GM12878 (cell line): Measurements from ENCODE around the gene C1orf198. TPM values are rescaled to one million over a fixed set of nuclear protein-coding genes. Genes with fewer than 3 reads are reported as not detected.

Source experiments
- ATAC-seq: fragments of 200-7000 bp; cut with Tn5 transposase; 3 replicates; pipeline ENCODE4 v1.9.1; 2020; ENCODE audit warnings: mild to moderate bottlenecking, moderate library complexity
- BruUV-seq: library from RNA; stranded (reverse); fragments of 400-500 nt; replicated peaks from 2 replicates; lab custom pipeline; 2021; lab: Mats Ljungman, UMichigan
- CTCF ChIA-PET: fragments of 300-600 bp; sonication (Branson Sonifier 250); formaldehyde crosslinking; extraction: SDS; loops from one replicate; lab custom pipeline; 2021; ENCODE audit warnings: inconsistent platforms; lab: Yijun Ruan, JAX
- POLR2A ChIA-PET: fragments of 350-600 bp; formaldehyde crosslinking; extraction: SDS; loops from one replicate; lab custom pipeline; 2021; ENCODE audit warnings: inconsistent platforms; lab: Charles Lee
- RAD21 ChIA-PET: fragments of 300-600 bp; sonication (Branson Sonifier 250); formaldehyde crosslinking; loops from one replicate; lab custom pipeline; 2023; ENCODE audit warnings: antibody characterized with exemption; ENCODE audit not compliant: unreplicated experiment; lab: Charles Lee
- SMC1A ChIA-PET: fragments of 300-600 bp; sonication (Branson Sonifier 250); formaldehyde crosslinking; loops from one replicate; lab custom pipeline; 2023; ENCODE audit not compliant: unreplicated experiment, uncharacterized antibody; lab: Charles Lee
- DNase-seq: peaks from one replicate; pipeline ENCODE4 v3.0.0-alpha.2; 2011; ENCODE audit warnings: low read depth, low spot score
- FAIRE-seq: peaks from 3 replicates; lab custom pipeline; 2011; peaks lifted over from hg19 to GRCh38; lab: Jason Lieb, UNC
- H2AFZ ChIP-seq: 2 replicates; pipeline ENCODE4 v1.6.0; 2011; ENCODE audit warnings: low read depth, low read length, control low read depth; ENCODE audit not compliant: control insufficient read depth
- H3K27ac ChIP-seq: 2 replicates; pipeline ENCODE4 v1.5.1; 2011; ENCODE audit warnings: control low read depth; ENCODE audit not compliant: control insufficient read depth, insufficient read depth
- H3K27me3 ChIP-seq, 2 experiments: replicated peaks in 1 of 2; 2 replicates each; pipeline versions ENCODE4 v1.6.0 to v1.6.1; 2011; ENCODE audit warnings: low read length in 1 of 2; ENCODE audit not compliant: control insufficient read depth in 2 of 2, insufficient read depth in 2 of 2
- H3K36me3 ChIP-seq, 2 experiments: 2 replicates each; pipeline ENCODE4 v1.5.1; 2011; ENCODE audit warnings: low read length in 1 of 2; ENCODE audit not compliant: control insufficient read depth in 2 of 2, insufficient read depth in 2 of 2
- H3K4me1 ChIP-seq: 2 replicates; pipeline ENCODE4 v1.6.1; 2011; ENCODE audit warnings: mild to moderate bottlenecking, low read length, moderate library complexity, mixed read lengths; ENCODE audit not compliant: control insufficient read depth, insufficient read depth
- H3K4me2 ChIP-seq: 2 replicates; pipeline ENCODE4 v1.6.0; 2011; ENCODE audit warnings: control low read depth; ENCODE audit not compliant: control insufficient read depth, insufficient read depth
- H3K4me3 ChIP-seq: fragments of 200-600 bp; sonication (generic); 2 replicates; pipeline ENCODE4 v1.5.1; 2016
- H3K79me2 ChIP-seq: 2 replicates; pipeline ENCODE4 v1.6.0; 2011; ENCODE audit warnings: low read length; ENCODE audit not compliant: control insufficient read depth, insufficient read depth
- H3K9ac ChIP-seq: 2 replicates; pipeline ENCODE4 v1.8.0; 2011; ENCODE audit warnings: low read length, control low read depth, mixed read lengths; ENCODE audit not compliant: control insufficient read depth, insufficient read depth
- H3K9me3 ChIP-seq: replicated peaks from 3 replicates; pipeline ENCODE4 v1.5.1; 2011; ENCODE audit warnings: mild to moderate bottlenecking, low read length; ENCODE audit not compliant: control insufficient read depth, insufficient read depth
- H4K20me1 ChIP-seq: 2 replicates; pipeline ENCODE4 v1.6.0; 2011; ENCODE audit not compliant: control insufficient read depth, insufficient read depth
- ASH2L ChIP-seq: fragments of 300-600, 200-600 bp; sonication (generic); IDR thresholded peaks from 2 replicates; pipeline ENCODE4 v1.6.1; 2017; ENCODE audit warnings: low read depth, mild to moderate bottlenecking, borderline replicate concordance
- CEBPB ChIP-seq, 2 experiments: fragments of 150-350 bp in 1 of 2; IDR thresholded peaks; 2 replicates each; pipeline ENCODE4 v1.6.1; 2012 to 2014; ENCODE audit warnings: low read depth in 2 of 2, low read length in 2 of 2, borderline replicate concordance in 1 of 2, inconsistent platforms in 1 of 2
- ELK1 ChIP-seq: IDR thresholded peaks from 2 replicates; pipeline ENCODE4 v1.6.1; 2012; ENCODE audit warnings: low read depth, low read length, improper control_type of control experiment
- MLLT1 ChIP-seq: fragments of 450-650 bp; IDR thresholded peaks from 2 replicates; pipeline ENCODE4 v1.6.1; 2016; ENCODE audit warnings: mild to moderate bottlenecking
- NRF1 ChIP-seq: conservative IDR thresholded peaks from 2 replicates; pipeline ENCODE4 v1.6.1; 2011; ENCODE audit warnings: mild to moderate bottlenecking, low read depth, low read length, improper control_type of control experiment
- RB1 ChIP-seq: fragments of 450-650 bp; formaldehyde crosslinking; IDR thresholded peaks from 2 replicates; pipeline ENCODE4 v1.6.1; 2017; ENCODE audit warnings: mild to moderate bottlenecking, borderline replicate concordance
- TAF1 ChIP-seq: IDR thresholded peaks from 2 replicates; pipeline ENCODE4 v1.6.1; 2011; ENCODE audit warnings: mild to moderate bottlenecking, low read depth, low read length, borderline replicate concordance
- ZNF274 ChIP-seq: IDR thresholded peaks from one replicate; pipeline ENCODE4 v1.8.0; 2011; ENCODE audit not compliant: insufficient read length, insufficient read depth
- WGBS: methylation state at CpG from one replicate; pipeline ENCODE4 v1.1.6; 2016; ENCODE audit warnings: low lambda C conversion rate; ENCODE audit not compliant: insufficient replicate concordance, insufficient coverage; ENCODE audit errors: missing lambda C conversion rate; 5-methylcytosine and 5-hydroxymethylcytosine counted together
- in situ Hi-C: fragments of 300-500 bp; cut with MboI; formaldehyde crosslinking; loops from 9 replicates; pipeline ENCODE4 v1.14.3; 2018; ENCODE audit warnings: mixed read lengths
- intact Hi-C: fragments of 100-400 bp; cut with micrococcal nuclease; formaldehyde crosslinking; loops from one replicate; pipeline ENCODE4 v1.14.2; 2022; ENCODE audit not compliant: unreplicated experiment
- polyA plus RNA-seq, 11 experiments: library from polyadenylated mRNA; depleted of rRNA in 4 of 11; unstranded in 6 of 11; stranded (reverse) in 5 of 11; fragments of >200 nt; fragmentation: Nextera tagmentation in 4 of 11; fragmentation: Illumina TruSeq in 1 of 11; extraction: Ambion mirVana in 4 of 11; extraction: Trizol in 1 of 11; gene quantifications; 1 replicate in 1 of 11; 2 replicates in 10 of 11; pipeline versions ENCODE4 v1.2.1 to v1.2.3, GENCODE V29; 2011 to 2016; ENCODE audit warnings: inconsistent platforms in 2 of 11, missing spikeins in 2 of 11, low read depth in 1 of 11
- total RNA-seq, 4 experiments: library from RNA; depleted of rRNA in 3 of 4; stranded (reverse); fragments of >200 nt in 3 of 4; fragmentation: Illumina TruSeq in 1 of 4; extraction: Trizol in 1 of 4; gene quantifications; 2 replicates each; pipeline versions ENCODE4 v1.2.1 to v1.2.3, GENCODE V29; 2013 to 2021
- TF ChIP-seq, protein P1 (sequence below): fragments of 450-650 bp; IDR thresholded peaks from 2 replicates; pipeline ENCODE4 v1.6.1; 2017; ENCODE audit warnings: mild to moderate bottlenecking, moderate library complexity

C1orf198 gene
- total and polyA plus RNA-seq, 10 of the 15 experiments (the other 5 are each of a cell fraction or from before 2014, with no cell fraction given) = 0.16 to 2.8 (median 1.1) TPM

DNA sequence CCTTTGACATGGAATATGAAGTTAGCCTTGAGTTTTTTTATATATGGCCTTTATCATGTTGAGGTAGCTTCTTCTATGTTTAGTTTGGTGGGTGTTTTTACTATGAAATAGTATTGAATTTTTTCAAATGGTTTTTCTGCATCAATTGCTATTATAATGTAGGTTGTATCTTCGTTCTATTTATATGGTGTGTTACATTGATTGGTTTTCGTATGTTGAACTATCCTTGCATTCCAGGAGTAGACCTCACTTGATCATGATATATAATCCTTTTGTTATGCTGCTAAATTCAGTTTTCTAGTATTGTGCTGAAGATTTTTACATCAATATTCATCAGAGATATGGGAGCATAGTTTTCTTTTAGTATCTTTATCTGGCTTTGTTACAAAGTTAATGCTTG is 55.8 kb downstream of the C1orf198 start:
- Histone ChIP-seq H3K79me2 (no peaks in the 10 kb centered on the region), H3K4me3 (no peak overlapping the region), H3K4me1 (no peaks in the 10 kb centered on the region), H2AFZ (no peak overlapping the region), H3K9me3 (no peaks in the 10 kb centered on the region), H3K36me3 (no peaks in the 10 kb centered on the region), H3K27ac (no peak overlapping the region), H3K27me3 (no peaks in the 10 kb centered on the region; a peak in 1 of 4 replicates), H3K9ac (no peak overlapping the region), H3K4me2 (no peak overlapping the region), H4K20me1 (no peaks in the 10 kb centered on the region)
- ChIA-PET SMC1A (no interaction called here), RAD21 (no interaction called here), POLR2A (no interaction called here), CTCF (no interaction called here)
- WGBS = 23% methylated on average over 2 of the region's 2 CpGs
- DNase-seq (no peak), ATAC-seq (no peak), FAIRE-seq (no peak)
- TF ChIP-seq TAF1 = no peak
- TF ChIP-seq CEBPB (IDR thresholded peaks at IDR 0.05; ENCODE audit: borderline replicate concordance in 1 of 2, low read depth in 2 of 2, low read length in 2 of 2) = no peak
- TF ChIP-seq ELK1 = no peak
- TF ChIP-seq ZNF274 = no peak
- no peak for TF ChIP-seq MLLT1
- TF ChIP-seq NRF1 = no peak
- TF ChIP-seq RB1 = no peak
- no peak for TF ChIP-seq ASH2L
- TF ChIP-seq, protein P1, sequence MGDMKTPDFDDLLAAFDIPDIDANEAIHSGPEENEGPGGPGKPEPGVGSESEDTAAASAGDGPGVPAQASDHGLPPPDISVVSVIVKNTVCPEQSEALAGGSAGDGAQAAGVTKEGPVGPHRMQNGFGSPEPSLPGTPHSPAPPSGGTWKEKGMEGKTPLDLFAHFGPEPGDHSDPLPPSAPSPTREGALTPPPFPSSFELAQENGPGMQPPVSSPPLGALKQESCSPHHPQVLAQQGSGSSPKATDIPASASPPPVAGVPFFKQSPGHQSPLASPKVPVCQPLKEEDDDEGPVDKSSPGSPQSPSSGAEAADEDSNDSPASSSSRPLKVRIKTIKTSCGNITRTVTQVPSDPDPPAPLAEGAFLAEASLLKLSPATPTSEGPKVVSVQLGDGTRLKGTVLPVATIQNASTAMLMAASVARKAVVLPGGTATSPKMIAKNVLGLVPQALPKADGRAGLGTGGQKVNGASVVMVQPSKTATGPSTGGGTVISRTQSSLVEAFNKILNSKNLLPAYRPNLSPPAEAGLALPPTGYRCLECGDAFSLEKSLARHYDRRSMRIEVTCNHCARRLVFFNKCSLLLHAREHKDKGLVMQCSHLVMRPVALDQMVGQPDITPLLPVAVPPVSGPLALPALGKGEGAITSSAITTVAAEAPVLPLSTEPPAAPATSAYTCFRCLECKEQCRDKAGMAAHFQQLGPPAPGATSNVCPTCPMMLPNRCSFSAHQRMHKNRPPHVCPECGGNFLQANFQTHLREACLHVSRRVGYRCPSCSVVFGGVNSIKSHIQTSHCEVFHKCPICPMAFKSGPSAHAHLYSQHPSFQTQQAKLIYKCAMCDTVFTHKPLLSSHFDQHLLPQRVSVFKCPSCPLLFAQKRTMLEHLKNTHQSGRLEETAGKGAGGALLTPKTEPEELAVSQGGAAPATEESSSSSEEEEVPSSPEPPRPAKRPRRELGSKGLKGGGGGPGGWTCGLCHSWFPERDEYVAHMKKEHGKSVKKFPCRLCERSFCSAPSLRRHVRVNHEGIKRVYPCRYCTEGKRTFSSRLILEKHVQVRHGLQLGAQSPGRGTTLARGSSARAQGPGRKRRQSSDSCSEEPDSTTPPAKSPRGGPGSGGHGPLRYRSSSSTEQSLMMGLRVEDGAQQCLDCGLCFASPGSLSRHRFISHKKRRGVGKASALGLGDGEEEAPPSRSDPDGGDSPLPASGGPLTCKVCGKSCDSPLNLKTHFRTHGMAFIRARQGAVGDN = no peak
- intact Hi-C loops (no loop called here), in situ Hi-C loops (no loop called here)
- BruUV-seq = no TSS peak
